K562 (cell line): ENCODE measurements around the gene HSPA4L. TPM values are rescaled to one million over a fixed set of nuclear protein-coding genes. Genes with fewer than 3 reads are reported as not detected.
A peak's percentile ranks its signal among the peaks of the same experiment; 100 is the strongest.

Source experiments
- CCNT2 ChIP-seq: IDR thresholded peaks from 2 replicates; pipeline ENCODE4 v1.6.1; 2011; ENCODE audit warnings: borderline replicate concordance, low read depth, mild to moderate bottlenecking, moderate library complexity, mixed read lengths, low read length; ENCODE audit not compliant: insufficient read length; ENCODE audit errors: extremely low read depth
- HIVEP1 ChIP-seq: fragments of 250-450 bp; sonication (Bioruptor Pico); IDR thresholded peaks from 2 replicates; pipeline ENCODE4 v1.4.0; 2020; ENCODE audit warnings: mild to moderate bottlenecking
- JUNB ChIP-seq: fragments of 450-650 bp; formaldehyde crosslinking; conservative IDR thresholded peaks from 2 replicates; pipeline ENCODE4 v1.4.0; 2020; ENCODE audit warnings: mild to moderate bottlenecking
- MTA3 ChIP-seq: fragments of 450-650 bp; formaldehyde crosslinking; IDR thresholded peaks from 2 replicates; pipeline ENCODE4 v1.6.1; 2017; ENCODE audit warnings: mild to moderate bottlenecking, borderline replicate concordance
- MYBL2 ChIP-seq, 2 experiments: fragments of 450-650 bp in 1 of 2; sonication (generic) in 1 of 2; formaldehyde crosslinking in 1 of 2; IDR thresholded peaks; 2 replicates each; pipeline versions ENCODE4 v1.6.1 to v1.8.1; 2017 to 2022; ENCODE audit warnings: borderline replicate concordance in 1 of 2, inconsistent platforms in 1 of 2, low read depth in 1 of 2, mild to moderate bottlenecking in 1 of 2, missing genetic modification reagents in 1 of 2, moderate library complexity in 1 of 2
- NCOA6 ChIP-seq: fragments of 450-650 bp; IDR thresholded peaks from 2 replicates; pipeline ENCODE4 v1.6.1; 2017; ENCODE audit warnings: mild to moderate bottlenecking
- RBM22 ChIP-seq: fragments of 200-400 bp; formaldehyde crosslinking; IDR thresholded peaks from 2 replicates; pipeline ENCODE4 v1.6.1; 2018; ENCODE audit warnings: low read length, low read depth; ENCODE audit not compliant: poor library complexity, severe bottlenecking
- SRSF1 ChIP-seq: fragments of 200-400 bp; formaldehyde crosslinking; IDR thresholded peaks from 2 replicates; pipeline ENCODE4 v1.6.1; 2017; ENCODE audit warnings: mild to moderate bottlenecking, low read depth, low read length, moderate library complexity
- TCF7L2 ChIP-seq: fragments of 150-350 bp; IDR thresholded peaks from 2 replicates; pipeline ENCODE4 v1.6.1; 2016; ENCODE audit warnings: low read depth, mild to moderate bottlenecking, low read length, moderate library complexity
- ZBTB5 ChIP-seq: fragments of 450-650 bp; IDR thresholded peaks from 2 replicates; pipeline ENCODE4 v1.6.1; 2017; ENCODE audit warnings: antibody characterized with exemption
- ZHX1 ChIP-seq: fragments of 150-350 bp; conservative IDR thresholded peaks from 2 replicates; pipeline ENCODE4 v1.6.1; 2014; ENCODE audit warnings: low read length
- ZNF124 ChIP-seq: sonication (generic); formaldehyde crosslinking; IDR thresholded peaks from 2 replicates; pipeline ENCODE4 v1.8.1; 2022; ENCODE audit warnings: missing genetic modification reagents
- ZNF77 ChIP-seq: fragments of 250-450 bp; sonication (Bioruptor Pico); IDR thresholded peaks from 2 replicates; pipeline ENCODE4 v1.5.0; 2020
- polyA plus RNA-seq, 8 experiments: library from polyadenylated mRNA; depleted of rRNA in 4 of 8; stranded (reverse) in 5 of 8; unstranded in 3 of 8; fragments of >200 nt; fragmentation: Nextera tagmentation in 2 of 8; fragmentation: Illumina TruSeq in 1 of 8; extraction: Ambion mirVana in 2 of 8; extraction: Trizol in 1 of 8; gene quantifications; 2 replicates each; pipeline versions ENCODE4 v1.2.1 to v1.2.3, GENCODE V29; 2011 to 2014; ENCODE audit warnings: inconsistent platforms in 1 of 8, missing spikeins in 1 of 8
- total RNA-seq, 7 experiments: library from RNA; depleted of rRNA in 6 of 7; stranded (reverse); fragments of >200 nt in 6 of 7; fragmentation: Illumina TruSeq in 2 of 7; extraction: Trizol in 2 of 7; gene quantifications; 2 replicates each; pipeline versions ENCODE4 v1.2.1 to v1.2.3, GENCODE V29; 2011 to 2021; ENCODE audit warnings: low replicate concordance in 1 of 7
- TF ChIP-seq, protein P1 (sequence below): fragments of 250-450 bp; sonication (Bioruptor Pico); IDR thresholded peaks from 2 replicates; pipeline ENCODE4 v1.5.0; 2021; ENCODE audit warnings: mild to moderate bottlenecking, borderline replicate concordance
- TF ChIP-seq, protein P2 (sequence below): fragments of 450-650 bp; IDR thresholded peaks from 2 replicates; pipeline ENCODE4 v1.6.1; 2016; ENCODE audit warnings: borderline replicate concordance
- TF ChIP-seq, protein P3 (sequence below): IDR thresholded peaks from 2 replicates; pipeline ENCODE4 v1.6.1; 2014; ENCODE audit warnings: antibody characterized with exemption

HSPA4L gene
- total and polyA plus RNA-seq, 9 of the 15 experiments (the other 6 are each of a cell fraction or from before 2014, with no cell fraction given), result 12.3 to 37.0 (median 21.7) TPM

GRCh38 chr4:127880763-127881562, 98.8 kb downstream of the HSPA4L start, which contains the start of gene PLK4 (continued):
- TF ChIP-seq, protein P1, sequence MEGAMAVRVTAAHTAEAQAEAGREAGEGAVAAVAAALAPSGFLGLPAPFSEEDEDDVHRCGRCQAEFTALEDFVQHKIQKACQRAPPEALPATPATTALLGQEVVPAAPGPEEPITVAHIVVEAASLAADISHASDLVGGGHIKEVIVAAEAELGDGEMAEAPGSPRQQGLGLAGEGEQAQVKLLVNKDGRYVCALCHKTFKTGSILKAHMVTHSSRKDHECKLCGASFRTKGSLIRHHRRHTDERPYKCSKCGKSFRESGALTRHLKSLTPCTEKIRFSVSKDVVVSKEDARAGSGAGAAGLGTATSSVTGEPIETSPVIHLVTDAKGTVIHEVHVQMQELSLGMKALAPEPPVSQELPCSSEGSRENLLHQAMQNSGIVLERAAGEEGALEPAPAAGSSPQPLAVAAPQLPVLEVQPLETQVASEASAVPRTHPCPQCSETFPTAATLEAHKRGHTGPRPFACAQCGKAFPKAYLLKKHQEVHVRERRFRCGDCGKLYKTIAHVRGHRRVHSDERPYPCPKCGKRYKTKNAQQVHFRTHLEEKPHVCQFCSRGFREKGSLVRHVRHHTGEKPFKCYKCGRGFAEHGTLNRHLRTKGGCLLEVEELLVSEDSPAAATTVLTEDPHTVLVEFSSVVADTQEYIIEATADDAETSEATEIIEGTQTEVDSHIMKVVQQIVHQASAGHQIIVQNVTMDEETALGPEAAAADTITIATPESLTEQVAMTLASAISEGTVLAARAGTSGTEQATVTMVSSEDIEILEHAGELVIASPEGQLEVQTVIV (CRISPR knock-in tag), result no peak
- peak; percentile 74; the same call in 1 of the 2 replicates for TF ChIP-seq MTA3
- TF ChIP-seq TCF7L2, result no peak
- no peak for TF ChIP-seq SRSF1
- no peak for TF ChIP-seq ZBTB5
- TF ChIP-seq HIVEP1, result no peak
- TF ChIP-seq JUNB, result no peak
- TF ChIP-seq, protein P2, sequence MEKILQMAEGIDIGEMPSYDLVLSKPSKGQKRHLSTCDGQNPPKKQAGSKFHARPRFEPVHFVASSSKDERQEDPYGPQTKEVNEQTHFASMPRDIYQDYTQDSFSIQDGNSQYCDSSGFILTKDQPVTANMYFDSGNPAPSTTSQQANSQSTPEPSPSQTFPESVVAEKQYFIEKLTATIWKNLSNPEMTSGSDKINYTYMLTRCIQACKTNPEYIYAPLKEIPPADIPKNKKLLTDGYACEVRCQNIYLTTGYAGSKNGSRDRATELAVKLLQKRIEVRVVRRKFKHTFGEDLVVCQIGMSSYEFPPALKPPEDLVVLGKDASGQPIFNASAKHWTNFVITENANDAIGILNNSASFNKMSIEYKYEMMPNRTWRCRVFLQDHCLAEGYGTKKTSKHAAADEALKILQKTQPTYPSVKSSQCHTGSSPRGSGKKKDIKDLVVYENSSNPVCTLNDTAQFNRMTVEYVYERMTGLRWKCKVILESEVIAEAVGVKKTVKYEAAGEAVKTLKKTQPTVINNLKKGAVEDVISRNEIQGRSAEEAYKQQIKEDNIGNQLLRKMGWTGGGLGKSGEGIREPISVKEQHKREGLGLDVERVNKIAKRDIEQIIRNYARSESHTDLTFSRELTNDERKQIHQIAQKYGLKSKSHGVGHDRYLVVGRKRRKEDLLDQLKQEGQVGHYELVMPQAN, result peak; percentile 91
- no peak for TF ChIP-seq CCNT2
- no peak for TF ChIP-seq NCOA6
- TF ChIP-seq, protein P3, sequence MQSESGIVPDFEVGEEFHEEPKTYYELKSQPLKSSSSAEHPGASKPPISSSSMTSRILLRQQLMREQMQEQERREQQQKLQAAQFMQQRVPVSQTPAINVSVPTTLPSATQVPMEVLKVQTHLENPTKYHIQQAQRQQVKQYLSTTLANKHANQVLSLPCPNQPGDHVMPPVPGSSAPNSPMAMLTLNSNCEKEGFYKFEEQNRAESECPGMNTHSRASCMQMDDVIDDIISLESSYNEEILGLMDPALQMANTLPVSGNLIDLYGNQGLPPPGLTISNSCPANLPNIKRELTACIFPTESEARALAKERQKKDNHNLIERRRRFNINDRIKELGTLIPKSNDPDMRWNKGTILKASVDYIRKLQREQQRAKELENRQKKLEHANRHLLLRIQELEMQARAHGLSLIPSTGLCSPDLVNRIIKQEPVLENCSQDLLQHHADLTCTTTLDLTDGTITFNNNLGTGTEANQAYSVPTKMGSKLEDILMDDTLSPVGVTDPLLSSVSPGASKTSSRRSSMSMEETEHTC, result no peak; the same call in 1 of the 2 replicates
- no peak for TF ChIP-seq ZNF124
- TF ChIP-seq RBM22, result peak; percentile 17
- peak; percentile 92 for TF ChIP-seq MYBL2 (IDR thresholded peaks at IDR 0.05; ENCODE audit: low read depth)
- TF ChIP-seq MYBL2 (CRISPR knock-in tag; IDR thresholded peaks at IDR 0.05; ENCODE audit: borderline replicate concordance), result no peak
- no peak for TF ChIP-seq ZNF77 (CRISPR knock-in tag)
- no peak for TF ChIP-seq ZHX1
